ENCODE measurements around the gene RETREG1.

GRCh38 chr5:16455668-16456067 is 161.1 kb downstream of the RETREG1 start:
- no peak for TF ChIP-seq CTCF (IDR thresholded peaks at IDR 0.05)
- TF ChIP-seq POLR2A (IDR thresholded peaks at IDR 0.05), result no peak

Data from Peyer's patch (tissue), 4 donors.